HUES64 (cell line): Measurements from ENCODE around the gene POLR2E.

Source experiments
- H3K27ac ChIP-seq: 2 replicates; pipeline ENCODE4 v1.7.0; 2013; ENCODE audit warnings: low read depth, low read length, inconsistent platforms
- H3K27me3 ChIP-seq: 2 replicates; pipeline ENCODE4 v1.6.1; 2013; ENCODE audit warnings: mild to moderate bottlenecking, low read length; ENCODE audit not compliant: insufficient read depth
- H3K36me3 ChIP-seq: 2 replicates; pipeline ENCODE4 v1.6.1; 2013; ENCODE audit warnings: mild to moderate bottlenecking, low read length; ENCODE audit not compliant: insufficient read depth
- H3K4me1 ChIP-seq: 2 replicates; pipeline ENCODE4 v1.6.1; 2013; ENCODE audit warnings: mild to moderate bottlenecking, low read length, moderate library complexity; ENCODE audit not compliant: insufficient read depth
- H3K4me3 ChIP-seq: 2 replicates; pipeline ENCODE4 v1.5.1; 2013; ENCODE audit warnings: mild to moderate bottlenecking, low read length, moderate library complexity
- H3K9ac ChIP-seq: 2 replicates; pipeline ENCODE4 v1.6.1; 2013; ENCODE audit warnings: mild to moderate bottlenecking, low read depth, low read length
- H3K9me3 ChIP-seq: 2 replicates; pipeline ENCODE4 v1.6.1; 2013; ENCODE audit warnings: low read depth, low read length; ENCODE audit not compliant: insufficient read depth
- WGBS: fragments of 150-250, 120-280 bp; methylation state at CpG from one replicate; pipeline ENCODE4 v1.1.7; 2013; ENCODE audit warnings: missing lambda C conversion rate; 5-methylcytosine and 5-hydroxymethylcytosine counted together

POLR2E gene

DNA sequence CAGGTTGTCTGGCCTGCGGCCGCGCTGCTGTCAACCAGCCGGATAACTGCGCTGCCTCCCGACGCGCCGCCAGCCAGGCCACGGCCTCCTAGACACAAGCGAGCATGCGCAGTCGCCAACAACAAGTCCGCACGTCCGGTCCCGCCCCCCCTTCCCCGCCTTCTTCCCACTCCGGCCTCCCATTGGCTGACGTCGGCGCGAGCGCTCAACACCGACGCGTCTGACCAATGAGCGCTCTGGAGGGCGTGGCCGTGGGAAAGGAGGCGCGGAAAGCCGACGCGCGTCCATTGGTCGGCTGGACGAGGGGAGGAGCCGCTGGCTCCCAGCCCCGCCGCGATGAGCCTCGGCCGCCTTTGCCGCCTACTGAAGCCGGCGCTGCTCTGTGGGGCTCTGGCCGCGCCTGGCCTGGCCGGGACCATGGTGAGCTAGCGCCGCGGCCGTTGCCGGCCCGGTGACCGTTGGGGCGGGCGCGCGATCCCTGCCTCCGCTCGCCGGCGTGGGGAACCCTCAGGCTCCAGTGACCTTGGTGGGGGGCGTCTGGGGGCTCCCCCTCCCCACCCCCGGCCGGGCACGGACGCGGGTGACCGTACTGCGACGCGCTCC lies 8.6 kb upstream of the POLR2E start, which contains the start of gene GPX4:
Gene GPX4, plus strand, starts transcription at position 287 of the 603 bp plus-strand sequence. Its CDS starts 50 bp downstream, at position 337.
- H3K27ac ChIP-seq: peak within 1 kb of the TSS; percentile 97
- no peaks in the 10 kb centered on the region for H3K27me3 ChIP-seq
- WGBS: under 1% methylated on average over 75 of the region's 75 CpGs
- peak within 1 kb of the TSS; percentile 88 for H3K4me3 ChIP-seq
- H3K9ac ChIP-seq: peak within 1 kb of the TSS; percentile 92
- no peaks in the 10 kb centered on the region for H3K9me3 ChIP-seq
- H3K4me1 ChIP-seq: peaks cover 11% of the 10 kb centered on the region; the same call in 1 of the 2 replicates
- H3K36me3 ChIP-seq: peaks cover 20% of the 10 kb centered on the region

DNA sequence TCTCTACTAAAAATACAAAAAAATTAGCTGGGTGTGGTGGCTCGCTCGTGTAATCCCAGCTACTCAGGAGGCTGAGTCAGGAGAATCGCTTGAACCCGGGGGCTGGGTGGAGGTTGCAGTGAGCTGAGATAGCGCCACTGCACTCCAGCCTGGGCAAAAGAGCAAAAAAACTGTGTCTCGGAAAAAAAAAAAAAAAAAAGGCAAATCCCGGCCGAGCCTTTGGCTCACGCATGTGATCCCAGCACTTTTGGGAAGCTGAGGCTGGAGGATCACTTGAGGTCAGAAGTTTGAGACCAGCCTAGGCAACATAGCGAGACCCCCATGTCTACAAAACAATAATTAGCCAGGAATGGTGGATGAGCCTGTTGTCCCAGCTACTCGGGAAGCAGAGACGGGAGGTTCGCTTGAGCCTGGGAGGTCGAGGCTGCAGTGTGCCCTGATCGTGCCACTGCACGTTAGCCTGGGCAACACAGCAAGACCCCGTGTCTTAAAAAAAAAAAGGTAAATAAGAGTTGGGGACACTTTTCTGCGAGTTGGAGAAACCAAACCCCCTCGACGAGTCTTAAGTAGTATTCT lies 8.0 kb upstream of the POLR2E start:
- WGBS: 69% methylated on average over 20 of the region's 20 CpGs
- Histone ChIP-seq H3K27ac (no peak overlapping the region), H3K4me3 (peak overlapping the region; percentile 33; the same call in 1 of the 2 replicates)

DNA sequence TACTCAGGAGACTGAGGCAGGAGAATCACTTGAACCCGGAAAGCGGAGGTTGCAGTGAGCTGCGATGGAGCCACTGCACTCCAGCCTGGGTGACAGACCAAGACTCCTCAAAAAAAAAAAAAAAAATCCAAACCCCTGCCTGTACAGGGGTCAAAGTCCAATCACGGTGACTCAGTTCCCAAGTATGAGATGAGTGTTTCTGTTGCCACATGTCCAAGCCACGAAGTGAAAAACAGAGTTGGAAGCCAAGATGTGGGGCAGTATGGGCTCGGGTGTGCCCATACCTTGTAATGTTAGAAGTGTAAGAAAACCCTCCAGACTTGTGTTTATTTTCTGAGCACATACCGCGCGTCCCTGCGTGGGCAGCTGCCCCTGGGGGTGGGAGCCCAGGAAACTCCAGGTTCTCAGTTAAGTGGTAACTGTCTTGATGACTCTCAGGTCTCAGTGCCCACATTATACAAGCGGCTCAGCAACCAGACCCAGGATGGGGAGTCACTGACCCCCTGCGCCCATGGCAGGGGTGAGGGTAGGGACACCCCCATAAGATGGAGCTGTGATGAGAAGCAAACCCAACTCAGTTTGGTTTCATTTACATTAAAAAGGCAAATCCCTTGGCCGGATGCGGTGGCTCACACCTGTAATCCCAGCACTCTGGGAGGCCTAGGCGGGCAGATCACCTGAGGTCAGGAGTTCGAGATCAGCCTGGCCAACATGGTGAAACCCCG lies 7.4 kb upstream of the POLR2E start:
- Histone ChIP-seq H3K4me3 (no peak overlapping the region), H3K36me3 (peaks cover 18% of the 10 kb centered on the region), H3K9me3 (no peaks in the 10 kb centered on the region), H3K27me3 (no peaks in the 10 kb centered on the region), H3K9ac (peak overlapping the region; percentile 16; the same call in 1 of the 2 replicates), H3K4me1 (peaks cover 11% of the 10 kb centered on the region; the same call in 1 of the 2 replicates), H3K27ac (peak overlapping the region; percentile 1; the same call in 1 of the 2 replicates)
- 92% methylated on average over 17 of the region's 17 CpGs for WGBS

More for the DNA sequence above, 8.0 kb upstream of the POLR2E start:
- Histone ChIP-seq H3K9ac (no peak overlapping the region), H3K36me3 (peaks cover 20% of the 10 kb centered on the region), H3K27me3 (no peaks in the 10 kb centered on the region), H3K4me1 (peaks cover 11% of the 10 kb centered on the region; the same call in 1 of the 2 replicates), H3K9me3 (no peaks in the 10 kb centered on the region)

DNA sequence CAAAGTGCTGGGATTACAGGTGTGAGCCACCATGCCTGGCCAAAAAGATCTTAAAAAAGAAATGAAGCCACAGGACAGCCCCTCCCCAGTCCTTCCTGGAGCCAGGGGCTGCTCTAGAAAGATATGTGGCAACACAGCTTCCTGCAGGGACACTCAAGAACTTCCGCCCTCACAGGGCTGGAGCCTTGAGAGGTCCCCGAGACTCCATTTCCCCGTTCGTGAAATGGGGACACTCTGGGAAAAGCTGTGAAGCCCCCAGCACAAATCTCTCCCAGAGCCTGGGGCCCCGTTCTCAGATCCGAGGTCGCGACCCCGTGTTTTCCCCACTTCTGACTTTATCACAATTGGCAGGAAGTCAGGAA lies 6.1 kb upstream of the POLR2E start:
- Histone ChIP-seq H3K27ac (peak overlapping the region; percentile 67; the same call in 1 of the 2 replicates), H3K36me3 (peaks cover 6% of the 10 kb centered on the region), H3K4me3 (no peak overlapping the region), H3K4me1 (peaks cover 11% of the 10 kb centered on the region; the same call in 1 of the 2 replicates), H3K9ac (peak overlapping the region; percentile 1), H3K27me3 (no peaks in the 10 kb centered on the region), H3K9me3 (no peaks in the 10 kb centered on the region)
- WGBS: 72% methylated on average over 9 of the region's 9 CpGs

DNA sequence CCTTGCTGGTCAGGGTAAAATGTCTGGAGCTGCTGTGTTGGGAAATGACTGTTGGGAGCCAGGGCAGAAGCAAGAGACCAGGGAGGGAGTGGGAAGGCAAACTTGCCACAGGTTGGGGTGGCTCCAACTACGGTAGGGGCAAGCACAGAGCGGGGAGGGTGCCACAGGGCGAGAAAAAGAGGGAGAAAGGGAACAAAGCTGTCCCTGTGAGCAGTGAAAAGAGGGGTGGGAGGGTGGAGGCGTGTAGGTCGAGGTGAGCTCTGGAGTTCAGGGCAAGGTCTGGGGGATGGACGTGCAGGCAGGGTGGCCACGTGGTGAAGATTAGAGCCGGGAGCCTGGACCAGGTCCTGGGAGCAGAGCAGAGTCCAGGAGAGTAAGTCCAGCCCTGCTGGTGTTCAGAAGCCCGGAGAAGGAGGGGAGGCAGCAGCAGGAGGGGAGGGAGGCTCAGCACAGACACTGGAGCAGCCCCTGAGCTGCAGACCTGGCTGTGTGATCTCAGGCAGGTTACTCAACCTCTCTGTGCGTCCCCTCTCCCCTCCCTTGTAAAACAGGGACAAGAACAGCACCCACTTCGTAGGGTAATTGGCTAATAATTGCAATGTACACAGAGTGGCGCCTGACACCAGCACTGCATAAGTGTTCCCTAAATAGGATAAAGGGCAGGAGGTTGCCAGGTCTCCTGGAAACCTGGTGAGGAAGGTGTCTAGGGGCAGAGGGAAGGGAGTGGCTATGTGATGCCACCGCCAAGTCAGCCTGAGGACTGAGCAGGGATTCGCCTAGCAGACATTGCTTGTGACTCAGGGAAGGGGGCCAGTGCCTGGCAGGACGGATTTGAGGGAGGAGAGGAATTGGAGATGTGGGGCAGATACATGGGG lies 3.2 kb upstream of the POLR2E start:
- H3K27me3 ChIP-seq: no peaks in the 10 kb centered on the region
- H3K9me3 ChIP-seq: no peaks in the 10 kb centered on the region
- H3K27ac ChIP-seq: no peak overlapping the region
- no peak overlapping the region for H3K4me3 ChIP-seq
- peaks cover 11% of the 10 kb centered on the region; the same call in 1 of the 2 replicates for H3K4me1 ChIP-seq
- WGBS: 78% methylated on average over 15 of the region's 15 CpGs
- no peak overlapping the region for H3K9ac ChIP-seq
- H3K36me3 ChIP-seq: peaks cover 3% of the 10 kb centered on the region; the same call in 1 of the 2 replicates

DNA sequence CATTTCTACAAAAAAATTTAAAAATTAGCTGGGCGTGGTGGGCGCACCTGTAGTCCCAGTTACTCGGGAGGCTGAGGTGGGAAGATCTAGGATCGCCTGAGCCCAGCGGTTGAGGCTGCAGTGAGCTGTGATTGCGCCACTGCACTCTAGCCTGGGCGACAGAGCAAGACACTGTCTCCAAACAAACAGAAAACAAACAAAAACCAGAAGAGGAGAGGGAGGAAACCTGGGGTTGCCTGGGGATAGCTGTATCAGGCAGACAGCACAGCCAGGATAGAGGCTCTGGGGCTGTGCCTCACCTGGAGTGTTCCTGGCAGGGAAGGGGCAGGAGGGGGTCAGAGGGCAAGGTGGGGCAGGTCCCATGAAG lies 2.6 kb upstream of the POLR2E start:
- Histone ChIP-seq H3K27me3 (no peaks in the 10 kb centered on the region), H3K4me3 (no peak overlapping the region), H3K4me1 (peaks cover 10% of the 10 kb centered on the region; the same call in 1 of the 2 replicates), H3K36me3 (peaks cover 9% of the 10 kb centered on the region), H3K9me3 (no peaks in the 10 kb centered on the region), H3K27ac (no peak overlapping the region), H3K9ac (no peak overlapping the region)
- 96% methylated on average over 6 of the region's 7 CpGs for WGBS

DNA sequence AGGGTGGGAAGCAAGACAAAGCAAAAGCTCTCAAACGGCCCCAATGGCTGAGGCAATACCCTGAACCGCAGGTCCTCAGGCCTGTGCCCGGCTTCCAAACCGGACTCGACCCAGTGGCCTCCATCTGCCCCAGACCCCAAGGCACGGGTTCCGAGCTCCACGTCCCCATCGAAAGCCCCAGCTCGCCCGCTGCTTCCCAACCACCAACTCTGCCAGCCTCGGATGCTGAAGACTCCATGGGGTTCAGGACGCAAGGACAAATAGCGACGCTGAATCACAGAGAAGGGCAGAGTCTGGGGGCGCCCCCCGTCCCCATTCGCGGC lies 559 bp downstream of the POLR2E start:
- Histone ChIP-seq H3K9me3 (no peaks in the 10 kb centered on the region), H3K27me3 (no peaks in the 10 kb centered on the region), H3K27ac (no peak overlapping the region), H3K4me1 (no peaks in the 10 kb centered on the region; the same call in 1 of the 2 replicates), H3K36me3 (peaks cover 26% of the 10 kb centered on the region), H3K9ac (peak overlapping the region; percentile 94), H3K4me3 (peak overlapping the region; percentile 98)
- 1% methylated on average over 19 of the region's 19 CpGs for WGBS

DNA sequence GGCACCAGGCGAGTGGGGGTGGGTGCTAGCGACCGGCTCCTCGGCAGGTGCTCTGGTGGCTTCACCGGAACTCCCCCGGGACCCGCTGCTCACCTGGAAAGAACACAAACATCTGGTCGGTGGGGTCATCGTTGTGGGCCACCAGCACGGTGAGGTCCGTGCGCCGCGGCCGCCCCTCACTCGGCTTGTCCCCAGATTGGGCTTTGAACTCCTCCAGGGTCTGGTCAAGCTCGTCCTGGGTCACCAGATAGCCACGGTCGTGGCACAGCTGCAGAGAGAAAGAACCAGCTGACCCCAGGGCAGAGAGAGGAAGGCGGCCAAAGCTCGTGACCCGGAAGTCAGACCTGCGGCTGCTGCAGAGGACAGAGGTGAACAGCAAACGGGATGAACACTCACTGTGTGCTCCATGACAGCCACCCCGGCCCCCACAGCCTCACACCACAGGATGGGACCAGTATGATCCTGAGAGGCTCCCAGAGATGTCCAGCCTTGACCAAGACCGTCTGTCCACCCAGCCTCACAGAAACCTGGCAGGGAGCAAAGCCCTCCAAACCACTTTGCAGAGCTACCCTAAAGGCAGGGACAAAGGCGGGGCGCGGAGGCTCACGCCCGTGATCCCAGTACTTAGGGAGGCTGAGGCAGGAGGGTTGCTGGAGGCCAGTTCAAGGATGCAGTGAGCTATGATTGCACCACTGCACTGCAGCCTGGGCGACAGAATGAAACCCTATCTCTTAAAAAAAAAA lies 1.2 kb downstream of the POLR2E start:
- Histone ChIP-seq H3K9me3 (no peaks in the 10 kb centered on the region), H3K27ac (no peak overlapping the region), H3K4me1 (no peaks in the 10 kb centered on the region; the same call in 1 of the 2 replicates), H3K9ac (peak overlapping the region; percentile 94), H3K4me3 (peak overlapping the region; percentile 98), H3K36me3 (peaks cover 32% of the 10 kb centered on the region), H3K27me3 (no peaks in the 10 kb centered on the region)
- WGBS: 85% methylated on average over 32 of the region's 32 CpGs

DNA sequence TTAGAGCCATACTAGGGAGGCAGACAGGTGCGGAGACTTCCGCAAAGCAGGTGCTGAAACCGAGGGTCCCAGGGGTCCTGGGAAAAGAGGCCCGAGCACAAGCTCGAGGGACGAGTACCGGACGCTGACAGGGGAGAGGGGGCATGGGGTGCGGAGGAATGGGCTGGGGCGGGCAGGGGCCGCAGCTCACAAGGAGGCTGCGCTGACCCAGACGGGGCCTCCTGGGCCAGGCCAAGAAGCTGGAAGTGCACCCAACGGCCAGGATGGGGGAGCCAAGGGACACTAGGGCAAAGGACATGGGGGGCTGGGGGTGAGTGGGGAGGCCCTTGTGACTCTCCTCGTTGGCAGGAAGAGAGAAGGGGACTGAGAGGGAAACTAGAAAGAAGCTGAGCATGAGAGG lies 1.8 kb downstream of the POLR2E start:
- Histone ChIP-seq H3K4me3 (no peak overlapping the region), H3K4me1 (no peaks in the 10 kb centered on the region; the same call in 1 of the 2 replicates), H3K9ac (no peak overlapping the region)

DNA sequence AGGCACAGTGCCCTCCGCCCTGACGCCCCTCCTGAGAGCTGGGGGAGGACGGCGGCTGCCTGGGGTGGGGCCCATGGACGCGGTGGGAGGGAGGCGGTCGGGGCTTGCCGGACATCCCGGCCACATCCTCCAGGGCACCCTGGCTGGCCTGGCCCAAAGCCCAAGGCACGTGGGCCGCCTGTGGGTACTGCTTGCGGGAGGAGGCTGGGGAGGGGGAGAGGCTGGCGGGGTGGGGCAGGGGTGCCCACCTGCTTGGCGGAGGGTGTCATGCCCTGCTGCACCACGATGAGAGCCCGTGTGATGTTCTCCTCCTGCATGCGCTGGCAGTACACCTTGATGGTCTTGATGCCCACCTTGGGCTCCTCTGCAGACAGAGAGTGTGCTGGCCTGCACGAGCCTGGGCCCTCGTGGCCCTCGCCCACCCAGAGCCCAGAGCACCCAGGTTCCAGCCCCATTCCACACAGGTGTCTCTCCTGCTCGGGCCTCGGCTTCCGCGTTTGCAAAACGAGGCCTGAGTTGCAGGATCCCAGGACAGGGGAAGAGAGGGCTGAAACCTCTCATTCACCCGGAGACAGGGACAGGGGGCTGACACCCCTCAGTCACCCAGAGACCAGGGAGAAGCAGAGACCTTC lies 3.5 kb downstream of the POLR2E start:
- peaks cover 47% of the 10 kb centered on the region for H3K36me3 ChIP-seq

More for the DNA sequence above, 1.8 kb downstream of the POLR2E start:
- no peaks in the 10 kb centered on the region for H3K9me3 ChIP-seq
- peaks cover 38% of the 10 kb centered on the region for H3K36me3 ChIP-seq
- 95% methylated on average over 15 of the region's 15 CpGs for WGBS
- no peaks in the 10 kb centered on the region for H3K27me3 ChIP-seq
- H3K27ac ChIP-seq: no peak overlapping the region

More for the DNA sequence above, 3.5 kb downstream of the POLR2E start:
- Histone ChIP-seq H3K27ac (no peak overlapping the region), H3K9me3 (no peaks in the 10 kb centered on the region), H3K9ac (no peak overlapping the region), H3K4me3 (no peak overlapping the region), H3K27me3 (no peaks in the 10 kb centered on the region), H3K4me1 (no peaks in the 10 kb centered on the region; the same call in 1 of the 2 replicates)
- 96% methylated on average over 27 of the region's 27 CpGs for WGBS
